ENCODE results near the gene GJC3.
"Not testable (repeated sequence)": the region's sequence is repeated elsewhere in the genome, so short reads cannot be mapped to it uniquely, and the experiment has no call there.

Gene GJC3

GRCh38 chr7:99938296-99938695 lies 8.9 kb upstream of the GJC3 start:
- no peaks in the 10 kb centered on the region for H3K9me2 ChIP-seq (replicated peaks; ENCODE audit: insufficient read depth, low read length)
- no peak overlapping the region for H3K9ac ChIP-seq (ENCODE audit: low read length)
- H3F3A ChIP-seq (ENCODE audit: insufficient read depth, low read length) = no peaks in the 10 kb centered on the region
- H3K4me3 ChIP-seq (ENCODE audit: low read length) = no peak overlapping the region
- no peaks in the 10 kb centered on the region for H3K36me3 ChIP-seq (replicated peaks; ENCODE audit: insufficient read depth, low read length)
- H2AFZ ChIP-seq (ENCODE audit: low read length) = no peak overlapping the region
- peaks cover 40% of the 10 kb centered on the region for H3K27me3 ChIP-seq (replicated peaks; ENCODE audit: insufficient read depth, low read length)
- no peak overlapping the region for H3K4me2 ChIP-seq (ENCODE audit: low read depth, low read length)
- TF ChIP-seq CTCF (IDR thresholded peaks at IDR 0.05; ENCODE audit: low read length) = no peak
- no peak for TF ChIP-seq EZH2phosphoT487 (IDR thresholded peaks at IDR 0.05; ENCODE audit: low read length)
- no peak for TF ChIP-seq EZH2 (optimal IDR thresholded peaks at IDR 0.05; ENCODE audit: low read depth, low read length)
- H4K20me1 ChIP-seq (ENCODE audit: insufficient read depth, low read length) = no peaks in the 10 kb centered on the region
- H3K4me1 ChIP-seq (ENCODE audit: low read length) = no peaks in the 10 kb centered on the region
- no peak overlapping the region for H3K27ac ChIP-seq (ENCODE audit: low read length)
- no peak for DNase-seq
- no peaks in the 10 kb centered on the region for H3K9me3 ChIP-seq (replicated peaks; ENCODE audit: insufficient read depth, low read length)
- no peaks in the 10 kb centered on the region for H3K79me2 ChIP-seq (ENCODE audit: low read length)

GRCh38 chr7:99935009-99935408 lies 5.6 kb upstream of the GJC3 start:
- H2AFZ ChIP-seq (ENCODE audit: low read length); H4K20me1 ChIP-seq (ENCODE audit: insufficient read depth, low read length): not testable (repeated sequence)
- peaks cover 50% of the 10 kb centered on the region for H3K27me3 ChIP-seq (replicated peaks; ENCODE audit: insufficient read depth, low read length)

GRCh38 chr7:99930376-99930775 lies 956 bp upstream of the GJC3 start:
- Histone ChIP-seq H3K27ac (ENCODE audit: low read length) (no peak overlapping the region), H2AFZ (ENCODE audit: low read length) (no peak overlapping the region), H3K9me2 (replicated peaks; ENCODE audit: insufficient read depth, low read length) (no peaks in the 10 kb centered on the region), H3K79me2 (ENCODE audit: low read length) (no peaks in the 10 kb centered on the region), H3K9me3 (replicated peaks; ENCODE audit: insufficient read depth, low read length) (no peaks in the 10 kb centered on the region), H3K27me3 (replicated peaks; ENCODE audit: insufficient read depth, low read length) (peaks cover 59% of the 10 kb centered on the region), H3K4me1 (ENCODE audit: low read length) (peaks cover 9% of the 10 kb centered on the region; the same call in 1 of the 2 replicates), H4K20me1 (ENCODE audit: insufficient read depth, low read length) (no peaks in the 10 kb centered on the region), H3K4me3 (ENCODE audit: low read length) (no peak overlapping the region), H3K36me3 (replicated peaks; ENCODE audit: insufficient read depth, low read length) (no peaks in the 10 kb centered on the region), H3K9ac (ENCODE audit: low read length) (no peak overlapping the region), H3F3A (ENCODE audit: insufficient read depth, low read length) (no peaks in the 10 kb centered on the region), H3K4me2 (ENCODE audit: low read depth, low read length) (no peak overlapping the region)
- no peak for DNase-seq
- TF ChIP-seq CTCF (IDR thresholded peaks at IDR 0.05; ENCODE audit: low read length) (no peak), EZH2 (optimal IDR thresholded peaks at IDR 0.05; ENCODE audit: low read depth, low read length) (no peak), EZH2phosphoT487 (IDR thresholded peaks at IDR 0.05; ENCODE audit: low read length) (no peak)

More at GRCh38 chr7:99935009-99935408, 5.6 kb upstream of the GJC3 start:
- not testable (repeated sequence) for H3F3A ChIP-seq (ENCODE audit: insufficient read depth, low read length); H3K9me2 ChIP-seq (replicated peaks; ENCODE audit: insufficient read depth, low read length); H3K79me2 ChIP-seq (ENCODE audit: low read length); H3K27ac ChIP-seq (ENCODE audit: low read length); H3K36me3 ChIP-seq (replicated peaks; ENCODE audit: insufficient read depth, low read length); H3K9me3 ChIP-seq (replicated peaks; ENCODE audit: insufficient read depth, low read length); H3K4me1 ChIP-seq (ENCODE audit: low read length); DNase-seq; H3K9ac ChIP-seq (ENCODE audit: low read length); H3K4me2 ChIP-seq (ENCODE audit: low read depth, low read length); H3K4me3 ChIP-seq (ENCODE audit: low read length)

- Histone ChIP-seq H3K36me3 (replicated peaks; ENCODE audit: insufficient read depth, low read length) (no peaks in the 10 kb centered on the region), H2AFZ (ENCODE audit: low read length) (peak overlapping the region; percentile 6), H3K4me2 (ENCODE audit: low read depth, low read length) (peak overlapping the region; percentile 62; the same call in 1 of the 2 replicates), H3K4me1 (ENCODE audit: low read length) (peaks cover 9% of the 10 kb centered on the region; the same call in 1 of the 2 replicates), H3K9ac (ENCODE audit: low read length) (no peak overlapping the region), H3K79me2 (ENCODE audit: low read length) (no peaks in the 10 kb centered on the region), H3K27ac (ENCODE audit: low read length) (no peak overlapping the region), H3F3A (ENCODE audit: insufficient read depth, low read length) (no peaks in the 10 kb centered on the region), H4K20me1 (ENCODE audit: insufficient read depth, low read length) (no peaks in the 10 kb centered on the region), H3K27me3 (replicated peaks; ENCODE audit: insufficient read depth, low read length) (peaks cover 54% of the 10 kb centered on the region), H3K9me3 (replicated peaks; ENCODE audit: insufficient read depth, low read length) (no peaks in the 10 kb centered on the region), H3K9me2 (replicated peaks; ENCODE audit: insufficient read depth, low read length) (no peaks in the 10 kb centered on the region), H3K4me3 (ENCODE audit: low read length) (peak overlapping the region; percentile 48; the same call in 1 of the 2 replicates)
- no peak for DNase-seq
- TF ChIP-seq EZH2 (optimal IDR thresholded peaks at IDR 0.05; ENCODE audit: low read depth, low read length) (no peak), EZH2phosphoT487 (IDR thresholded peaks at IDR 0.05; ENCODE audit: low read length) (no peak), CTCF (IDR thresholded peaks at IDR 0.05; ENCODE audit: low read length) (no peak)
Observed at GRCh38 chr7:99929730-99930053, 272 bp upstream of the GJC3 start.
